ENCODE results near the gene LECT2. TPM values are rescaled to one million over a fixed set of nuclear protein-coding genes. Genes with fewer than 3 reads are reported as not detected.

LECT2 gene
- total RNA-seq, 2 experiments from 2014 or later, result not detected

- no peak overlapping the region for H3K27ac Mint-ChIP-seq
- DNase-seq, result no peak
- no peak overlapping the region for H3K4me3 Mint-ChIP-seq
- no peaks in the 10 kb centered on the region for H3K4me1 Mint-ChIP-seq
- ChIA-PET CTCF (no interaction called here), POLR2A (no interaction called here)
- intact Hi-C loops (cut with DNase I, micrococcal nuclease), result no loop called here
- peaks cover 2% of the 10 kb centered on the region for H3K9me3 Mint-ChIP-seq (ENCODE audit: low read depth)
- peaks cover 41% of the 10 kb centered on the region for H3K27me3 Mint-ChIP-seq
- no peak for ATAC-seq
- no peaks in the 10 kb centered on the region for H3K36me3 Mint-ChIP-seq (ENCODE audit: low read depth)
Measured at GRCh38 chr5:135930949-135931295, 23.9 kb downstream of the LECT2 start.

- H3K27me3 Mint-ChIP-seq, result peaks cover 42% of the 10 kb centered on the region
Measured at GRCh38 chr5:135930029-135930948, 24.5 kb downstream of the LECT2 start.

GRCh38 chr5:135921388-135921787, 33.4 kb downstream of the LECT2 start:
- intact Hi-C loops (cut with DNase I, micrococcal nuclease), result no loop called here
- no peak for DNase-seq
- no peak overlapping the region for H3K4me3 Mint-ChIP-seq
- peaks cover 5% of the 10 kb centered on the region for H3K4me1 Mint-ChIP-seq
- no peaks in the 10 kb centered on the region for H3K36me3 Mint-ChIP-seq (ENCODE audit: low read depth)
- POLR2A ChIA-PET, result no interaction called here
- peaks cover 52% of the 10 kb centered on the region for H3K27me3 Mint-ChIP-seq
- no peaks in the 10 kb centered on the region for H3K9me3 Mint-ChIP-seq (ENCODE audit: low read depth)
- no peak overlapping the region for H3K27ac Mint-ChIP-seq
- no peak for ATAC-seq
- CTCF ChIA-PET, result interaction anchor here (0.7 kb wide), 2 partner anchors 33 to 163 kb away, joined by 3 read pairs; no protein-coding TSS in a partner anchor

More at GRCh38 chr5:135930029-135930948, 24.5 kb downstream of the LECT2 start:
- Mint-ChIP-seq H3K36me3 (ENCODE audit: low read depth) (no peaks in the 10 kb centered on the region), H3K4me3 (peak overlapping the region; percentile 35), H3K9me3 (ENCODE audit: low read depth) (peaks cover 2% of the 10 kb centered on the region), H3K27ac (no peak overlapping the region), H3K4me1 (no peaks in the 10 kb centered on the region)
- POLR2A ChIA-PET, result no interaction called here
- intact Hi-C loops (cut with DNase I, micrococcal nuclease), result no loop called here
- DNase-seq (no peak), ATAC-seq (no peak)
- CTCF ChIA-PET, result no interaction called here

- DNase-seq, result no peak
- peaks cover 14% of the 10 kb centered on the region for H3K4me1 Mint-ChIP-seq
- no peak overlapping the region for H3K27ac Mint-ChIP-seq
- ATAC-seq, result no peak
- H3K27me3 Mint-ChIP-seq, result peaks cover 52% of the 10 kb centered on the region
- H3K9me3 Mint-ChIP-seq (ENCODE audit: low read depth), result no peaks in the 10 kb centered on the region
- POLR2A ChIA-PET, result no interaction called here
- CTCF ChIA-PET, result no interaction called here
- H3K4me3 Mint-ChIP-seq, result no peak overlapping the region
- no peaks in the 10 kb centered on the region for H3K36me3 Mint-ChIP-seq (ENCODE audit: low read depth)
- intact Hi-C loops (cut with DNase I, micrococcal nuclease), result no loop called here
Measured at GRCh38 chr5:135920199-135920598, 34.6 kb downstream of the LECT2 start.

- H3K36me3 Mint-ChIP-seq (ENCODE audit: low read depth), result no peaks in the 10 kb centered on the region
- DNase-seq, result no peak
- intact Hi-C loops (cut with DNase I, micrococcal nuclease), result no loop called here
- no peak overlapping the region for H3K4me3 Mint-ChIP-seq
- peaks cover 27% of the 10 kb centered on the region for H3K4me1 Mint-ChIP-seq
- POLR2A ChIA-PET, result no interaction called here
- CTCF ChIA-PET, result interaction anchor here (0.6 kb wide), 1 partner anchor 425 kb away, joined by 4 read pairs; no protein-coding TSS in a partner anchor
- H3K27ac Mint-ChIP-seq, result no peak overlapping the region
- no peaks in the 10 kb centered on the region for H3K9me3 Mint-ChIP-seq (ENCODE audit: low read depth)
- H3K27me3 Mint-ChIP-seq, result peaks cover 50% of the 10 kb centered on the region
- ATAC-seq, result peak; percentile 23
Measured at GRCh38 chr5:135916638-135917263, 38.0 kb downstream of the LECT2 start.

GRCh38 chr5:135915466-135916001, 39.2 kb downstream of the LECT2 start:
- POLR2A ChIA-PET, result no interaction called here
- Mint-ChIP-seq H3K4me3 (no peak overlapping the region), H3K4me1 (peaks cover 27% of the 10 kb centered on the region), H3K9me3 (ENCODE audit: low read depth) (no peaks in the 10 kb centered on the region), H3K27ac (no peak overlapping the region), H3K36me3 (ENCODE audit: low read depth) (no peaks in the 10 kb centered on the region), H3K27me3 (peaks cover 60% of the 10 kb centered on the region)
- ATAC-seq (peak; percentile 61), DNase-seq (no peak)
- intact Hi-C loops (cut with DNase I, micrococcal nuclease), result loop anchor here in 1 of 2 experiments (1.0 kb wide), 1 partner anchor 24 kb away; no protein-coding TSS in a partner anchor
- CTCF ChIA-PET, result no interaction called here

GRCh38 chr5:135913713-135914626, 40.8 kb downstream of the LECT2 start:
- intact Hi-C loops (cut with DNase I, micrococcal nuclease), result loop anchor here (1.0 kb wide), 2 partner anchors 23 to 123 kb away; no protein-coding TSS in a partner anchor
- CTCF ChIA-PET, result no interaction called here
- Mint-ChIP-seq H3K27me3 (peaks cover 62% of the 10 kb centered on the region), H3K36me3 (ENCODE audit: low read depth) (no peaks in the 10 kb centered on the region), H3K4me1 (peaks cover 27% of the 10 kb centered on the region), H3K4me3 (no peak overlapping the region), H3K27ac (no peak overlapping the region), H3K9me3 (ENCODE audit: low read depth) (no peaks in the 10 kb centered on the region)
- POLR2A ChIA-PET, result no interaction called here
- ATAC-seq (peak; percentile 62), DNase-seq (peak; percentile 25)

- no peak overlapping the region for H3K27ac Mint-ChIP-seq
- no peaks in the 10 kb centered on the region for H3K4me1 Mint-ChIP-seq
- ChIA-PET POLR2A (no interaction called here), CTCF (no interaction called here)
- H3K36me3 Mint-ChIP-seq (ENCODE audit: low read depth), result no peaks in the 10 kb centered on the region
- DNase-seq, result no peak
- intact Hi-C loops (cut with DNase I, micrococcal nuclease), result no loop called here
- no peaks in the 10 kb centered on the region for H3K9me3 Mint-ChIP-seq (ENCODE audit: low read depth)
- H3K4me3 Mint-ChIP-seq, result no peak overlapping the region
- ATAC-seq, result no peak
- peaks cover 44% of the 10 kb centered on the region for H3K27me3 Mint-ChIP-seq
Measured at GRCh38 chr5:135905144-135905543, 49.6 kb downstream of the LECT2 start.

- no peaks in the 10 kb centered on the region for H3K36me3 Mint-ChIP-seq (ENCODE audit: low read depth)
- H3K27me3 Mint-ChIP-seq, result peaks cover 56% of the 10 kb centered on the region
- no peak for DNase-seq
- no peaks in the 10 kb centered on the region for H3K4me1 Mint-ChIP-seq
- ChIA-PET POLR2A (no interaction called here), CTCF (interaction anchor here (2.1 kb wide), 1 partner anchor 10 kb away, joined by 5 read pairs; no protein-coding TSS in a partner anchor)
- no peak overlapping the region for H3K27ac Mint-ChIP-seq
- intact Hi-C loops (cut with DNase I, micrococcal nuclease), result no loop called here
- no peak overlapping the region for H3K4me3 Mint-ChIP-seq
- no peaks in the 10 kb centered on the region for H3K9me3 Mint-ChIP-seq (ENCODE audit: low read depth)
- ATAC-seq, result no peak
Measured at GRCh38 chr5:135901633-135902032, 53.1 kb downstream of the LECT2 start.

GRCh38 chr5:135900276-135900675, 54.5 kb downstream of the LECT2 start:
- no peak overlapping the region for H3K4me3 Mint-ChIP-seq

GRCh38 chr5:135898651-135899050, 56.1 kb downstream of the LECT2 start:
- Mint-ChIP-seq H3K36me3 (ENCODE audit: low read depth) (no peaks in the 10 kb centered on the region), H3K9me3 (ENCODE audit: low read depth) (no peaks in the 10 kb centered on the region), H3K27me3 (peaks cover 61% of the 10 kb centered on the region), H3K4me1 (peaks cover 8% of the 10 kb centered on the region), H3K27ac (no peak overlapping the region), H3K4me3 (no peak overlapping the region)
- no peak for DNase-seq
- ChIA-PET POLR2A (no interaction called here), CTCF (interaction anchor here (0.6 to 1.1 kb wide), 2 partner anchors 17 to 715 kb away, joined by 3 to 4 read pairs; no protein-coding TSS in a partner anchor)
- intact Hi-C loops (cut with DNase I, micrococcal nuclease), result loop anchor here in 1 of 2 experiments (10.0 kb wide), 1 partner anchor 246 kb away; no protein-coding TSS in a partner anchor
- no peak for ATAC-seq

More at GRCh38 chr5:135900276-135900675, 54.5 kb downstream of the LECT2 start:
- CTCF ChIA-PET, result no interaction called here
- DNase-seq (no peak), ATAC-seq (no peak)
- Mint-ChIP-seq H3K36me3 (ENCODE audit: low read depth) (no peaks in the 10 kb centered on the region), H3K27me3 (peaks cover 57% of the 10 kb centered on the region), H3K9me3 (ENCODE audit: low read depth) (no peaks in the 10 kb centered on the region), H3K27ac (no peak overlapping the region), H3K4me1 (peaks cover 8% of the 10 kb centered on the region)
- POLR2A ChIA-PET, result no interaction called here
- intact Hi-C loops (cut with DNase I, micrococcal nuclease), result no loop called here
